ENCODE data around the gene APOL1.

GRCh38 chr22:36284171-36284571 is 31.2 kb downstream of the APOL1 start:
- TF ChIP-seq, protein P1, sequence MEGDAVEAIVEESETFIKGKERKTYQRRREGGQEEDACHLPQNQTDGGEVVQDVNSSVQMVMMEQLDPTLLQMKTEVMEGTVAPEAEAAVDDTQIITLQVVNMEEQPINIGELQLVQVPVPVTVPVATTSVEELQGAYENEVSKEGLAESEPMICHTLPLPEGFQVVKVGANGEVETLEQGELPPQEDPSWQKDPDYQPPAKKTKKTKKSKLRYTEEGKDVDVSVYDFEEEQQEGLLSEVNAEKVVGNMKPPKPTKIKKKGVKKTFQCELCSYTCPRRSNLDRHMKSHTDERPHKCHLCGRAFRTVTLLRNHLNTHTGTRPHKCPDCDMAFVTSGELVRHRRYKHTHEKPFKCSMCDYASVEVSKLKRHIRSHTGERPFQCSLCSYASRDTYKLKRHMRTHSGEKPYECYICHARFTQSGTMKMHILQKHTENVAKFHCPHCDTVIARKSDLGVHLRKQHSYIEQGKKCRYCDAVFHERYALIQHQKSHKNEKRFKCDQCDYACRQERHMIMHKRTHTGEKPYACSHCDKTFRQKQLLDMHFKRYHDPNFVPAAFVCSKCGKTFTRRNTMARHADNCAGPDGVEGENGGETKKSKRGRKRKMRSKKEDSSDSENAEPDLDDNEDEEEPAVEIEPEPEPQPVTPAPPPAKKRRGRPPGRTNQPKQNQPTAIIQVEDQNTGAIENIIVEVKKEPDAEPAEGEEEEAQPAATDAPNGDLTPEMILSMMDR (IDR thresholded peaks at IDR 0.05 in 4 of 5, conservative IDR thresholded peaks at IDR 0.05 in 1 of 5) = no peak
- TF ChIP-seq POLR2A (IDR thresholded peaks at IDR 0.05) = no peak

All from gastrocnemius medialis (tissue), 4 donors.